OCI-LY1 (cell line): ENCODE measurements around the gene CHN2.

Source experiments
- EZH2 ChIP-seq: fragments of 200-600 bp; sonication (generic), shearing (Covaris generic); IDR thresholded peaks from 2 replicates; pipeline ENCODE4 v1.8.0; 2017; ENCODE audit warnings: borderline replicate concordance, mixed run types, mild to moderate bottlenecking, antibody characterized with exemption, low read length, moderate library complexity, mixed read lengths
- TF ChIP-seq, protein P1 (sequence below): fragments of 200-600 bp; sonication (generic), shearing (Covaris generic); IDR thresholded peaks from 2 replicates; pipeline ENCODE4 v1.5.1; 2017; ENCODE audit warnings: mild to moderate bottlenecking, antibody characterized with exemption, low read length, moderate library complexity, mixed read lengths

DNA sequence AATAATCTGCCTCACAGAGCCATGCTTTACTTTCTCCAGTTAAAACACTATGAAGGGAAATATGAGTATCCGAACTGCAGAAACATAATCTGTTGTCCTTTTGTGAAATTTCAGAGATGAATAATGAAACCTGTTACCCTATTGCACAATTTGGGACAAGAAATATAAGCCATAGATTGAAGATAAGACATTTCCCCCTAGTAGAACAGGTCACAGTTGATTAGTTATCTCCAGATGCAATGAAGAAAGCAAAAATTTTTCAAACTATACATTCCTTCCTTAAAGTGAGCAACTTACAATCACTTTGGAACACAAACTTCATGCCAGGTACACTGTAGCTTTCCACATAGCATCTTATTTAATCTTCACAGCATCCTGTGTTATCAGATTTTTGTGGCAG, 2.3 kb upstream of the CHN2 start:
- TF ChIP-seq EZH2 = no peak
- TF ChIP-seq, protein P1, sequence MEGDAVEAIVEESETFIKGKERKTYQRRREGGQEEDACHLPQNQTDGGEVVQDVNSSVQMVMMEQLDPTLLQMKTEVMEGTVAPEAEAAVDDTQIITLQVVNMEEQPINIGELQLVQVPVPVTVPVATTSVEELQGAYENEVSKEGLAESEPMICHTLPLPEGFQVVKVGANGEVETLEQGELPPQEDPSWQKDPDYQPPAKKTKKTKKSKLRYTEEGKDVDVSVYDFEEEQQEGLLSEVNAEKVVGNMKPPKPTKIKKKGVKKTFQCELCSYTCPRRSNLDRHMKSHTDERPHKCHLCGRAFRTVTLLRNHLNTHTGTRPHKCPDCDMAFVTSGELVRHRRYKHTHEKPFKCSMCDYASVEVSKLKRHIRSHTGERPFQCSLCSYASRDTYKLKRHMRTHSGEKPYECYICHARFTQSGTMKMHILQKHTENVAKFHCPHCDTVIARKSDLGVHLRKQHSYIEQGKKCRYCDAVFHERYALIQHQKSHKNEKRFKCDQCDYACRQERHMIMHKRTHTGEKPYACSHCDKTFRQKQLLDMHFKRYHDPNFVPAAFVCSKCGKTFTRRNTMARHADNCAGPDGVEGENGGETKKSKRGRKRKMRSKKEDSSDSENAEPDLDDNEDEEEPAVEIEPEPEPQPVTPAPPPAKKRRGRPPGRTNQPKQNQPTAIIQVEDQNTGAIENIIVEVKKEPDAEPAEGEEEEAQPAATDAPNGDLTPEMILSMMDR = no peak
